Ramos (cell line): ENCODE data around the gene R3HDM4.

Experiments used
- in situ Hi-C: fragments of 300-500 bp; cut with MboI; formaldehyde crosslinking; loops from one replicate; pipeline ENCODE4 v1.14.3; 2022; ENCODE audit warnings: low sequenced_read_pairs; ENCODE audit not compliant: unreplicated experiment

Gene R3HDM4

DNA sequence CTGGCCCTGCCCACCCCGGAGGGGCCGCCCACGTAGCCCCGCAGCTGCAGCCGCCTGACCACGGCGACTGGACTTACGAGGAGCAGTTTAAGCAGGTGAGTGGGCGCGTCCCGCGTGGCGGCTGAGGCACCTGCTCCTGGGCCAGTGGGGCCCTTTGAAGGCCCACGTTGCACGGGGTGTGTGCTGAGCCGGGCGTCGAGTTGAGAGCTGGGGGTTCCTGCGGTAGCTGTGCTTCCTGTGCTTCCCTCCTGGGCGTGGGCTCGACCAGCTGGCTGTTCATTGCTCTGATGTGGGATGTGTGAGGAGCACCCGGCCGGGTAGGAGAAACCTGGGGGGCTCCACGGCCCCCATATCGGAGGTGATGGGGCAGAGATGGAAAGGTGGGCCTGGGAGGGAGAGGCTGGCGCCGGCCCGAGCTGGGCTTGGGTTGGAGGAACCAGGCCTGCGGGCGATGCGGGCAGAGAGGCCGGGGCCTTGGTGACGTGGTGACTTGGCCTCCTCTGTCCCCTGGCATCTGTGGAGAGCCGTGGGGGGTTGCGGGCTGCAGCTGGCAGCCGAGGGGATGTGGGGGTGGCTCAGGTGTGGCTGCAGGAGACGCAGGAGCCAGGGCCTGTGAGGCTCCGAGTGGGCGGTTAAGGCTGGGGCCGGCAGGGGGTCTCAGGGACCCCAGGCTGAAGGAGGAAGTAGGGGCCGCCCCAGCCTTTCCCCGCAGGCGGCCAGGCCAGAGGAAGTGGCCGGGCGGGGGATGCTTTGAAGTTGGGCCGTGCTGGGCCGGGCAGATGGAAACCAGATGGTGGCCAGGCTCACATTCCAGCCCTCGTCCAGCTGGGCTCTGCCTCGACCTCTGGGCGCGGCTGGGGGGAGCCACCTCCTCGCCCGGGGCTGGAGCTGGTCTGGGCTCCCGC lies 19.9 kb upstream of the R3HDM4 start:
- in situ Hi-C loops, result no loop called here

DNA sequence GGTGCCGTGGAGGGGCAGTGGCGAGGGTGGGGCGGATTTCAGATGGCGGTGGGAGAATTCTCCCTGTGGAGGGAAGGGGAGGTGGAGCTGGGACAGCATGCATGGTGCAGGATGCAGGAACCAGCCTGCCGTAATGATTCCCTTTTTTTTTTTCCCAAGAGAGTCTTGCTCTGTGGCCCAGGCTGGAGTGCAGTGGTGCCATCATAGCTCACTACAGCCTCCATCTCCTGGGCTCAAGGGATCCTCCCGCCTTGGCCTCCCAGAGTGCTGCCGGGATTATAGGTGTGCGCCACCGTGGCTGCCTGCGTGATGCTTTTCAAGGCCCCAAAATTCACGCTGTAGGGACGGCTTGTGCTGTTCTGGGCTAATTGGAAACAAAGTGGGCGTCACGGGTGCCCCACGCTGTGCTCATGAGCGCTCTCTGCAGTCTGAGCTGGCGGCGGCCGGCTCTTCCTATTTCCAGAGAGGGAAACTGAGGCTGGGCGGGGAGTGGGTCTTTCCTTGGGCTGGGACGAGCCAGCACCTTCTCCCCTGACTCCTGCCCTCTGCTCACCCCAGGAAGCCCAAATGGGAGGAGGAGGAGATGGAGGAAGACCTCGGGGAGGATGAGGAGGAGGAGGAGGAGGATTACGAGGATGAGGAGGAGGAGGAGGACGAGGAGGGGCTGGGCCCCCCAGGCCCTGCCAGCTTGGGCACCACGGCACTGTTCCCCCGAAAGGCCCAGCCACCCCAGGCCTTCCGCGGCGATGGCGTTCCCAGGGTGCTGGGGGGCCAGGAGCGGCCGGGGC lies 19.0 kb upstream of the R3HDM4 start:
- in situ Hi-C loops, result no loop called here

DNA sequence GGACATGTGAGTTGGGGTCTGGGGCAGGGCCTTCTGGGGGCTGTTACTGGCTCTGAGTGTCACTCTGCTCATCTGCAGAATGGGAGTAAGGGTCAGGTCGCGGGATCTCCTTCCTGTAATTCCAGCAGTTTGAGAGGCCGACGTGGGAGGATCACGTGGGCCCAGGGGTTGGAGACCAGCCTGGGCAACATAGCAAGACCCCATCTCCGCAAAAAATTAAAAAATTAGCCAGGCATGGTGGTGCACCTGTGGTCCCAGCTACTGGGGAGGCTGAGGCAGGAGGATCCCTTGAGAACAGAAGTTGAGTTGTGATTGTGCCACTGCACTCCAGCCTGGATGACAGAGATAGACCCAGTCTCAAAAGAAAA lies 16.9 kb upstream of the R3HDM4 start:
- in situ Hi-C loops, result no loop called here

DNA sequence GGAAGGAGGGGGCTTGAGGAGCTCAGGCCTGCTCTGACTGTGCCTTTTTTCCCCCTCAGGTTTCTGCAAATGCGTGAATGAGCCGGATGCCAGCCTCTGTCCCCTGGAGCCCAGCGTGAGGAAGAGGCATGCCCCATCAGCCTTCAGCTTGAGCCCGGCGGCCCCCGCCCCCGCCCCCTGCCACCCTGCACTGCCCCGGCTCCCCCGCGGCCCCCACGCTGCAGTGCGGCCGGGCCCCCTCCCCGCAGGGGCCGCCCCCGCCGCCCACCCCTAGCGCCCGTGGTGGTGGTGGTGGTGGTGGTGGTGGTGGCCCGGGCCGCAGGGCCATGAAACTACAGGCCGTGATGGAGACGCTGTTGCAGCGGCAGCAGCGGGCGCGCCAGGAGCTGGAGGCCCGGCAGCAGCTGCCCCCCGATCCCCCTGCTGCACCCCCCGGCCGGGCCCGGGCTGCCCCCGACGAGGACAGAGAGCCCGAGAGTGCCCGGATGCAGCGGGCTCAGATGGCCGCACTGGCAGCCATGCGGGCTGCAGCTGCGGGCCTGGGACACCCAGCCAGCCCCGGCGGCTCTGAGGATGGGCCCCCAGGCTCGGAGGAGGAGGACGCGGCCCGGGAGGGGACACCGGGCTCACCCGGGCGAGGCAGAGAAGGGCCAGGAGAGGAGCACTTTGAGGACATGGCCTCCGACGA lies 16.3 kb upstream of the R3HDM4 start:
- in situ Hi-C loops, result no loop called here

DNA sequence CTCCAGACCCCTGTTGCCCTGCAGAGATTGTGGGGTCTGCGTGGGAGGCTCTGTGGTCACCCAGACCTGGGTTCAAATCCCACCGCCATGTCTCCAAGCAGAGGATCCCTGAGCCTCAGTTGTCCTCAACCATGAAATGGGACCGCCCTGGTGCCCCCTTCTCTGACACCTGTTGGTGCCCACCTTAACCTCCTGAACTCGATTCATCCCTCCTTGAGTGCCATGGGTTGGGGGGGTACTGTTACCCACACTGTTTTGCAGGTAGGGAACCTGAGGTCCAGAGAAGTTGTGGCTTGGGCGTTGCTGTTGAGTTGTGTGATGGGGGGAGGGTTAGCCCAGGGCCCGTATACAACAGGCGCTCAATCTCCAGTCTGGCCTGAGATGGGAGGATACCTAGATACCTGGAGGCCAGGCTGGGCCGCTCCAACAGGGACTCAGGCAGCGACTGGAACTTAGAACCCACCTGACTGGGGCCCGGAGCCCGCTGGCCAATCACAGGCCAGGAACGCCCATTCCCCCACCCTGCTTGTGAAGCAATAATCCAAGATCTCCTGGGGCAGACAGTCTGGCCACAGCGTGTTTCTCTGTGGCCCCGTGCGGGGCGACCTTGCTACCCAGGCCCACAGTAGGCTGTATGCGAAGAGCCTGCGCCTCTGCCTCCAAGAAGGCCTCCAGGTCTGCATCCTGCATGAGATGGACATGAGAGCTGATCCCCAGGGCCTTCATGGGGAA lies 15.6 kb upstream of the R3HDM4 start:
- in situ Hi-C loops, result no loop called here

DNA sequence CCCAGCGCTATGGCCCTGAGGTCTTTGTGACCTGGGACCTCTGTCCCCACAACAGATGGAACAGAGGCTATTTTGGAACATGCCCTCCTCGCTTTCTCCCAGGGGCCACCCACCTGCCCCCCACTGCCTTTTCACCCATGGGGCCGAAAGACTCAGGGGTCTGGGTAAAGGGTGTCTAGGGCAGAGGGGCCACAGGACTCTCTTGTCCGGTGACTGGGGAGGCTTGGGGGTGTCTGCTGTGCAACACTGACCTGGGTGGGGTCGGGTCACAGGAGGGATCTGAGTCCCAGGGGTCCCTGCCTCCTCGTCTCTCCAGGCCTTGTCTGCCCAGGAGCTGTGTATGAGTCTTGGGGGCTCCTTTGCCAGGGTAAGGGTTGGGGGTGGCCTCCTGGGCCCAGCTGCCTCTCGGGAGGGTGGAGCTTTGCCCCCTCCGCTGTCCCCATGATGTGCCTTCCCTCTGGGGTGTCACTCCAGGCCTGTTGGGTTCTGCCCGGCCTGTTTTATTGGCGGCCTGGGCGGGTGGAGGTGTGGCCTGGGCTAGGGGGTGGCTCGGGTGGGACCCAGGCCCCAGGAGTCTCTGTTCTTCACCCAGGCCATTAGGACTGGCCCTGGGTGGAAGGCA lies 14.9 kb upstream of the R3HDM4 start:
- in situ Hi-C loops, result no loop called here

DNA sequence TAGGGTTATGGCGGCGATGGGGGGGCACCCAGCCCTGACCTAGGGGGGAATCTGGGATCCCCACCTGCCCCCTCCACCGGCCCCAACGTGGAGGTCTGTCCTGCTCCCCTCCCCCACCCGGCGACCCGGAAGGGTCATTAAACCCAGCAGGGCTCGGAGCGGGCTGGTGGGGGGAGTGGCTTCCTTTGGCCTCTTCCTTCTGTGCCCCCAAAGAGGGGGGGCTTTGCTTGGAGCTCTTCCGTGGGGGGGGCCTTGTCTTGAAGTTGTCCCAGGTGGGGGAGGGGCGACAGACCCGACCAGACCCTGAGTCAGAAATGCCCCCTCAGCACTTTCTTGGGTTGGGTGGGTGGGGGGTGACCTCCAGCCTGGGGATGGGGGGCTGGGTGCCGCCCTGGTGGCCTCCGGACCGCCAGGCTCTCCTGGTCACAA lies 14.3 kb upstream of the R3HDM4 start:
- in situ Hi-C loops, result no loop called here

DNA sequence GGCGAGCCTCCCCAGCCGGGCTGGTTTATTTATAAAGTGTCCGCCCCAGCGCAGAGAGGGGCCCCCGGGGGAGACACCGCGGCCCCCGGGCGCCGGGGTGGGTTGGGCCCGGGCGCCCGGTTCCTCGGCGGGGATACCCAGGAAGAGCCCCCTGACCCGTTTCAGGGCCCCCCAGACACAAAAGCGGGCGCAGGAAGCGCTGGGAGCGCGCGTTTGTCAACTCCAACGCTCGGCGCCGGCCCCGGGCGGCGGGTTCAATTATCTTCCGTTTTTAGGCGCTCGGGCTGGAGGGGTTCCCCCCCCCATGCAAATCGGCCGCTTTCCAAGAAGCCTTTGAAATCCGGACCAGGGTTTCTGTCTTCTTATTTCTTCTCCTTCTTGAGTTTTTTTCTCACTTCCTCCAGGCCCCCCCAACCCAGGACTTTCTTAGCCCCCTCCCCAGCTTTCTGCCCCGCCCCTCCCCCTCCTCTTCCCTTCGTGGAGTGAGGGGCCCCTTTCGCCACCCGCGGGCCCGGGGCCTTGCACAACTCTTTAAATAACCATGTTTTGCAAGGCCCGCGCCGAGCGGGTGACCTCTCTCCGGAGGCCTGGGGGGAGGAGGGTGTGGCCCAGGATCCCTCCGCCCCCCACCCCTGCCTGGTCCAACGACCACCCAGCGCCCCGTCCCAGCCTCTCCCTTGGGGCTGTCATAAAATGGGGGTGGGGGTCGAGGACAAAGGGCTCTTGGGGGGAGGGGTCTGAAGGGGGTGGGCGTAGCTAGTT lies 13.8 kb upstream of the R3HDM4 start:
- in situ Hi-C loops, result no loop called here

DNA sequence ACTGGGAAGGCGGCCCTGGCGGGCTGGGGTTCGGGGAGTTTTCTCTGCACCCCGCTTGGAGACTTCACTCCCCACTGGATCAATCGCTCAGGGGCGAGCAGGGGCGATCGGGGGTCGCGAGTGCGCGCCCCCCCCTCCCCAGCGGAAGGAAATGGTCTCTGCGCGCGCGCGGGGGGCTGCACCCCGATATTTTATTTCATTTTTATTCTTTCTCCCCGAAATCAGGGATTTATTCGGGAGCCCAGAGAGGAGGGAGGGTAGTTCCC lies 13.2 kb upstream of the R3HDM4 start:
- in situ Hi-C loops, result no loop called here

DNA sequence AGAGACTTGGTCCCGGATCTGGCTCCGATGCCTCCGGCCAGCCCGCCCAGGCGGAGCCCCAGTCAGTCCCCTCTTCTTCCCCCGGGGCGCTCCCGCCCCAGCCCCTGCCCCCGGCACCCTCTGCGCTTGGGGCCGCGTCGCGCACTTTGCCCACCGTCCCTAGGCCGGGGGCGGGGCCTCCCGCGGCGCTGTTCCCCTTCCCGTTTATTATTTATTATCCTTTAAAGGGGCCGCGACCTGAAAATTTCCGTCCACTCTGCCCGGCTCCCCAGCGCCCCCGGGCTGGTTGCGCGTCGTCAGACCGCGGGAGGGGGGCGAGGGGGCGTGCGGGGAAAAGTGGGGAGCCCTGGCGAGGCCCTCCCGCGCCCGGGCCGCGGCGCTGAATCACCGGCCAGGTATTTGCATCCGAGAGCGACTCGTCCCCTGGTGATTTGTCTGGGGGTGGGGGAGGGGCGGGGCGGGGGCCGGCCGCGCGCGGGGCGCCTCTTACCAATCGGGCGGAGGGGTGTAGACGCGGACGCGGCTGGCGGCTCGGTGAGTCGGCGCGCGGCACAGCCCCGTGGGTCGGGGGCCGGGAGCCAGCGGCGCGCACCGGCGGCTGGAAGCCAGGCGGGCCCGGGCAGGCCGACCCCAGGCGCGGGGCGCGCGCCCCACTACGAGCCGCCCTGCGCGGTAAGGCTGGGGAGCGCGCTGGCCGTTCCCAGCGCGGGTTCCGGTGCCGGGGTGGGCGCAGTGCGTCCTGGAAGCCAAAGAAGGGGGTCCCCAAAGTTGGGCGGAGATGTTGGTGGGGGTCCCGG lies 12.7 kb upstream of the R3HDM4 start, which contains the start of gene ARID3A:
Gene ARID3A, plus strand, starts transcription at position 510 of the 797 bp plus-strand sequence. CDS start 3,494 bp downstream, outside the sequence.
- in situ Hi-C loops, result no loop called here

DNA sequence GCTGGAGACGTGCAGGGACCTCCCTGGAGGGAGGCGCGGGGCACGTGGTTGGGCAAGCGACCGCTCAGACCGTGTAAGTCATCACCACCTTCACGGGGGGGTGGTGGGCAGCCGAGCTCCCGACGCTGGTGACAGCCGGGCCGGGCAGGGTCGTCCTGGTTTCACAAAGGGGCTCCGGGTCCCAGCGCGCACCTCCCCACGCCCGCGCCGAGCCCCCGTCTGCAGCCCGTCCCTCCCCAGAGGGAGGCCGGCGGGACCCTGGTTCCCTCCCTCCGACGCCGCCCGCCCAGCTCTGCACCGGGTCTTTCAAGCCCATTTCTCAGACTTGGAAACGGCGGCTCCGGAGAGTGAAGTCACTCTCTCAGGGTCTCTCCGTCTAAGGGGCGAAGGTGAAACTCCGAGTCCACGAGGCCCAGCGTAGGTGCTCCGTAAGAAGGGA lies 12.1 kb upstream of the R3HDM4 start:
- in situ Hi-C loops, result no loop called here

DNA sequence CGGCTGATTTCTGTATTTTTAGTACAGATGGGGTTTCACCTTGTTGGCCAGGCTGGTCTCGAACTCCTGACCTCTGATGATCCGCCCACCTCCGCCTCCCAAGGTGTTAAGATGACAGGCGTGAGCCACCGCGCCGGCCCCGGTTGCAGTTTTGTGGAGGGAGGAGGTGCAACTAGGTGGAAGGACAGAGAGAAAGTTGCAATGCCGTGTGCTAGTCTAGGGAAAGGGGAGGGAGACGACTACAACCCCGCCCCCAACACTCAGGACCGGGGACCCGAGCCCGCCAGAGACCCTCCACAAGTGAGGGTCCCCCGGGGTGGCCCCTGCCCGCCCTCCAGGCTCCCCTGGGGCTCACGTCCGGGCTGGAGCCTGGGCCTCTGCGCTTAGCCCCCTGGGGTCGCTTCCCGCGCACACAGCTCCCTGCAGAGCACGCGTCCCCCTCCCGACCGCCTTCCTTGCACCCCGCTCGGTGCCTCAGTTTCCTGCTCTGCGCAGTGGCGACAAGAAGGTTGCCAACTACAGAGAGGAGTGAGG lies 11.6 kb upstream of the R3HDM4 start:
- in situ Hi-C loops, result loop anchor here (5.0 kb wide), 3 partner anchors 63 to 157 kb away; partner anchors contain the start of gene CFD

DNA sequence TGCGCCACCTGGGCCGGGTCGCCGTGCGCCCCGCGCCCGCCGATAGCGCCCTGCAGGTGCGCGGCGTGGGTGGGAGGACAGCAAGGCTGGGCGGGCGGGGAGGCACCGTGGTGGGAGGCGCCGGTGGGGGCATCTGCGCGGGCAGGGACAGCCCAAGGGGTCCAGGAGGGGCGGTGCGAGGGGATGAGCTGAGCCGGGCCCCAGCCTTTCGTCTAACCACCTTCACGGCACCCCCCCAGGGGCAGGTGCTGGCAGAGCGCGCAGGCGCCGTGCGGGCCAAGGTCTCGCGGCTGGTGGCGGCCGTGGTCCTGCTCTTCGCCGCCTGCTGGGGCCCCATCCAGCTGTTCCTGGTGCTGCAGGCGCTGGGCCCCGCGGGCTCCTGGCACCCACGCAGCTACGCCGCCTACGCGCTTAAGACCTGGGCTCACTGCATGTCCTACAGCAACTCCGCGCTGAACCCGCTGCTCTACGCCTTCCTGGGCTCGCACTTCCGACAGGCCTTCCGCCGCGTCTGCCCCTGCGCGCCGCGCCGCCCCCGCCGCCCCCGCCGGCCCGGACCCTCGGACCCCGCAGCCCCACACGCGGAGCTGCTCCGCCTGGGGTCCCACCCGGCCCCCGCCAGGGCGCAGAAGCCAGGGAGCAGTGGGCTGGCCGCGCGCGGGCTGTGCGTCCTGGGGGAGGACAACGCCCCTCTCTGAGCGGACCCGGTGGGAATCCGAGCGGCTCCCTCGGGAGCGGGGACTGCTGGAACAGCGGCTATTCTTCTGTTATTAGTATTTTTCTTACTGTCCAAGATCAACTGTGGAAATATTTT lies 7.2 kb upstream of the R3HDM4 start:
- in situ Hi-C loops, result loop anchor here (5.0 kb wide), 3 partner anchors 63 to 153 kb away; partner anchors contain the start of gene CFD

DNA sequence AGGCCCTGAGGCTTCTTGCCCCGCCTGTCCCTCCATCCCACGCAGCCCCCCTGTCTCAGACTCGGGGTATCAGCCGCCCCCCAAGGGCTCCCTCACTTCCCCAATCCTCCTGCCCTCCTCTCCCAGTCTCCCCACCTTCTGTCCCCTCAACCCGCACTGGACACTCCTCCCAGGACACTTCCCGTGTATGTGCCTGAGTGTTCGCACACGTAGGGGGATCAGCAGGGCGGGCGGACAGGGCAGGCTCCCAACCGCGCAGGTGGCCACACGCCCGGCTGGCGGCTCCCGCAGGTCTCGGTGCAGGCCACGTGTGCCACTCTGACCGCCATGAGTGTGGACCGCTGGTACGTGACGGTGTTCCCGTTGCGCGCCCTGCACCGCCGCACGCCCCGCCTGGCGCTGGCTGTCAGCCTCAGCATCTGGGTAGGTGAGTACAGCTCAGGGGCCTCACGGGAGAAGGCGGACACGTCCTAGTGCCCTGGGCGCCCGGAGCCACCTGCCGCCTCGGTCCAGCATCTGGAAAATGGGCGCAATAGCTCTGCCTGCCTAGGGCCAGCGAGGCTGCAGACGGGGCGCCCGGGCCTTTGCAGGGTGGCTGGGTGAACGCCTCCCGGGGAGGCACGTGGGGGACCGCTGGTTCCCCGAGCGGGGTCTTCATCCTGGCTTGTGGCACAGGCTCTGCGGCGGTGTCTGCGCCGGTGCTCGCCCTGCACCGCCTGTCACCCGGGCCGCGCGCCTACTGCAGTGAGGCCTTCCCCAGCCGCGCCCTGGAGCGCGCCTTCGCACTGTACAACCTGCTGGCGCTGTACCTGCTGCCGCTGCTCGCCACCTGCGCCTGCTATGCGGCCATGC lies 6.4 kb upstream of the R3HDM4 start:
- in situ Hi-C loops, result loop anchor here (5.0 kb wide), 3 partner anchors 62 to 152 kb away; partner anchors contain the start of gene CFD

DNA sequence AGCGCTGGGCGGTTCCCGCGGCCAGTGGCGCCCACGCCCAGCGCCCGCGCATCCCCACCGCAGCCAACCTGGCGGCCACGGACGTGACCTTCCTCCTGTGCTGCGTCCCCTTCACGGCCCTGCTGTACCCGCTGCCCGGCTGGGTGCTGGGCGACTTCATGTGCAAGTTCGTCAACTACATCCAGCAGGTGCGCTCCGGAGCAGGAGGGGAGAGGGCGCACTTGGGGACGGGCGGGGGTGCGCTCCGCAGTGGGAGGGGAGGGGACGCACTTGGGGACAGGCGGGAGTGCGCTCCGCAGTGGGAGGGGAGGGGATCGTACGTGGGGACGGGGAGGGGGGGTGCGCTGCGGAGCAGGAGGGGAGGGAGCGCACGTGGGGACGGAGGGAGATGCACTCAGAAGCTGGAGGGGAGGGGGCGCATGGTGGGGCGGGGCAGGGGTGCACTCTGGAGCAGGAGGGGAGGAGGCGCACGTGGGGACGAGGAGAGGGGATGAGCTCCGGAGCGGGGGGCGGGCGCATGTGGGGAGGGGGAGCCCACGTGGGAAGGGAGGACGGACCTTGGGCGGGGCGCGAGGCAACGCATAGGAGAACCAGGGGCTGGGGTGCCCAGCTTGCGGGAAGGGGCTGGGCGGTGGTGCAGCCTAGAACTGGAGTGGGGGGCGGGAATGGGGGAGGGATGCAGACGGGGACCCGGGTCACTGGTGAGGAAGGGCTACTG lies 5.6 kb upstream of the R3HDM4 start:
- in situ Hi-C loops, result no loop called here

DNA sequence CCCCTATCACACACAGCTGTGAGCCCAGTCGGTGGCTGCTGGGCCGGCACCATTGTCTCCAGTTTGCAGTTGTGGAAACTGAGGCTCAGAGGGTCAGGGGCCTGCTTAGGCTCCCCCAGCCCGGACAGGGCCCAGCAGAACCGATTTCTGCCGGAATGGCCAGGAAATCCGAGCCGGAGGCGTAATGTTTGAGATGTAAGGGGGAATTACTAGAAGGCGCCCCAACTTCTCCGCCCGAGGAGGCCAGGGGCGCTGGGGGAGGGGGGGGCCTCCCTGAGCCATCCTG lies 5.1 kb upstream of the R3HDM4 start:
- in situ Hi-C loops, result no loop called here
